H1 (cell line): ENCODE measurements around the gene NXPH1. TPM values are rescaled to one million over a fixed set of nuclear protein-coding genes. Genes with fewer than 3 reads are reported as not detected.

Experiments used
- CHD1 ChIP-seq: IDR thresholded peaks from 2 replicates; pipeline ENCODE4 v1.6.1; 2012; ENCODE audit warnings: low read depth, low read length, improper control_type of control experiment
- CHD2 ChIP-seq: IDR thresholded peaks from 2 replicates; pipeline ENCODE4 v1.6.1; 2012; ENCODE audit warnings: low read length, improper control_type of control experiment
- CHD7 ChIP-seq: fragments of 300-600 bp; sonication (generic); IDR thresholded peaks from 2 replicates; pipeline ENCODE4 v1.7.1; 2012; ENCODE audit warnings: low read length, moderate library complexity, mild to moderate bottlenecking, inconsistent platforms; ENCODE audit not compliant: insufficient replicate concordance
- CTCF ChIP-seq, 3 experiments: IDR thresholded peaks; 1 replicate in 2 of 3; 2 replicates in 1 of 3; pipeline versions ENCODE4 v1.5.1 to v1.6.1; 2011; ENCODE audit warnings: low read length in 3 of 3, mild to moderate bottlenecking in 3 of 3, inconsistent platforms in 2 of 3, low read depth in 1 of 3, moderate library complexity in 1 of 3; ENCODE audit not compliant: insufficient read depth in 1 of 3; ENCODE audit errors: control extremely low read depth in 1 of 3
- MAX ChIP-seq: IDR thresholded peaks from 2 replicates; pipeline ENCODE4 v1.6.1; 2012; ENCODE audit warnings: inconsistent platforms
- POLR2AphosphoS5 ChIP-seq: IDR thresholded peaks from 2 replicates; pipeline ENCODE4 v1.6.1; 2011; ENCODE audit warnings: low read depth, low read length
- RNF2 ChIP-seq: fragments of 200-900, 300-1000 bp; sonication (generic); IDR thresholded peaks from 2 replicates; pipeline ENCODE4 v1.7.1; 2016; ENCODE audit warnings: borderline replicate concordance, low read depth, mild to moderate bottlenecking, antibody characterized with exemption, low read length; ENCODE audit not compliant: poor library complexity, severe bottlenecking; ENCODE audit errors: missing control alignments
- SP1 ChIP-seq: IDR thresholded peaks from 2 replicates; pipeline ENCODE4 v1.6.1; 2011; ENCODE audit warnings: low read depth, low read length
- TBP ChIP-seq: IDR thresholded peaks from 2 replicates; pipeline ENCODE4 v1.6.1; 2011; ENCODE audit warnings: low read depth, low read length, improper control_type of control experiment
- polyA plus RNA-seq, 7 experiments: library from polyadenylated mRNA; depleted of rRNA in 3 of 7; stranded (reverse) in 5 of 7; unstranded in 2 of 7; fragments of >200 nt in 5 of 7; fragments of 200-250 nt in 2 of 7; gene quantifications; 1 replicate in 5 of 7; 2 replicates in 1 of 7; 4 replicates in 1 of 7; pipeline versions ENCODE4 v1.2.1 to v1.2.3, GENCODE V29; 2011 to 2013; ENCODE audit warnings: missing spikeins in 2 of 7, mixed read lengths in 2 of 7
- total RNA-seq: library from RNA; stranded (reverse); fragmentation: NEBNext Ultra II Directional; extraction: Animal tissue kit (Norgen Biotek cat#: 25700); gene quantifications from 2 replicates; pipeline ENCODE4 v1.2.1, GENCODE V29; 2021

NXPH1 gene
- total and polyA plus RNA-seq, 2 of the 8 experiments (the other 6 are each of a cell fraction or from before 2014, with no cell fraction given), result 0.14 to 1.0 TPM

GRCh38 chr7:8411103-8411502, 22.3 kb upstream of the NXPH1 start (continued):
- TF ChIP-seq CHD7 (no peak), CHD1 (no peak), CTCF (IDR thresholded peaks at IDR 0.05; ENCODE audit: control extremely low read depth in 1 of 3, insufficient read depth in 1 of 3, low read depth in 1 of 3, low read length in 3 of 3) (no peak), SP1 (no peak), CHD2 (no peak), RNF2 (no peak), MAX (no peak), POLR2AphosphoS5 (no peak), TBP (no peak)
